Left forelimb (tissue), 1 donor: ENCODE results near the gene TASP1.
"Not testable (repeated sequence)": the region's sequence is repeated elsewhere in the genome, so short reads cannot be mapped to it uniquely, and the experiment has no call there.

ENCODE experiments used
- DNase-seq: peaks from one replicate; pipeline ENCODE4 v3.0.0-alpha.2; 2018; ENCODE audit warnings: low spot score

The TASP1 gene

GRCh38 chr20:13397300-13397724 is 241.4 kb downstream of the TASP1 start:
- DNase-seq, result no peak

- no peak for DNase-seq
Observed at GRCh38 chr20:13396826-13397225, 241.9 kb downstream of the TASP1 start.

GRCh38 chr20:13396022-13396421 is 242.7 kb downstream of the TASP1 start:
- no peak for DNase-seq

- DNase-seq, result no peak
Observed at GRCh38 chr20:13395232-13395631, 243.5 kb downstream of the TASP1 start.

- DNase-seq, result no peak
Observed at GRCh38 chr20:13392391-13392790, 246.3 kb downstream of the TASP1 start.

- DNase-seq, result no peak
Observed at GRCh38 chr20:13389115-13389514, 249.6 kb downstream of the TASP1 start.

- DNase-seq, result no peak
Observed at GRCh38 chr20:13384132-13384531, 254.6 kb downstream of the TASP1 start.

- DNase-seq, result no peak
Observed at GRCh38 chr20:13382786-13383185, 255.9 kb downstream of the TASP1 start.

- DNase-seq, result not testable (repeated sequence)
Observed at GRCh38 chr20:13380497-13381229, 258.1 kb downstream of the TASP1 start.

- DNase-seq, result no peak
Observed at GRCh38 chr20:13373400-13373799, 265.3 kb downstream of the TASP1 start.

- no peak for DNase-seq
Observed at GRCh38 chr20:13364278-13365170, 274.2 kb downstream of the TASP1 start.

- no peak for DNase-seq
Observed at GRCh38 chr20:13363473-13363872, 275.3 kb downstream of the TASP1 start.

GRCh38 chr20:13362165-13362564 is 276.6 kb downstream of the TASP1 start:
- DNase-seq, result not testable (repeated sequence)

GRCh38 chr20:13358936-13359335 is 279.8 kb downstream of the TASP1 start:
- DNase-seq, result not testable (repeated sequence)

GRCh38 chr20:13357782-13358181 is 280.9 kb downstream of the TASP1 start:
- DNase-seq, result not testable (repeated sequence)

- no peak for DNase-seq
Observed at GRCh38 chr20:13356591-13356990, 282.1 kb downstream of the TASP1 start.

GRCh38 chr20:13355941-13356486 is 282.7 kb downstream of the TASP1 start:
- DNase-seq, result no peak

GRCh38 chr20:13355411-13355810 is 283.3 kb downstream of the TASP1 start:
- DNase-seq, result no peak

- no peak for DNase-seq
Observed at GRCh38 chr20:13353261-13353945, 285.3 kb downstream of the TASP1 start.

GRCh38 chr20:13349235-13349604 is 289.5 kb downstream of the TASP1 start:
- no peak for DNase-seq

GRCh38 chr20:13348311-13349234 is 290.2 kb downstream of the TASP1 start:
- no peak for DNase-seq
